Stimulated activated CD4-positive, alpha-beta T cell treated with anti-CD3 and anti-CD28 coated beads, Interleukin-12 subunit alpha, Interleukin-12 subunit beta, amount 100 ng/mL, for 24 hours (primary cell): ENCODE data around the gene CIZ1.

Experiments
- DNase-seq, 2 experiments: peaks; one replicate each; pipeline ENCODE4 v3.0.0-alpha.2; 2020; ENCODE audit warnings: low read depth in 2 of 2

The CIZ1 gene

GRCh38 chr9:128213746-128214497 lies 22.6 kb upstream of the CIZ1 start:
- DNase-seq, result no peak

- no peak for DNase-seq
Observed at GRCh38 chr9:128211981-128212281, 20.6 kb upstream of the CIZ1 start.

- no peak for DNase-seq
Observed at GRCh38 chr9:128211186-128211980, 20.0 kb upstream of the CIZ1 start.

- no peak for DNase-seq
Observed at GRCh38 chr9:128208946-128209669, 17.7 kb upstream of the CIZ1 start.

GRCh38 chr9:128208386-128208785 lies 17.0 kb upstream of the CIZ1 start:
- no peak for DNase-seq

- DNase-seq, result no peak
Observed at GRCh38 chr9:128206916-128207910, 15.8 kb upstream of the CIZ1 start.

- DNase-seq, result no peak
Observed at GRCh38 chr9:128206484-128206883, 15.1 kb upstream of the CIZ1 start.

GRCh38 chr9:128205296-128205944 lies 14.0 kb upstream of the CIZ1 start:
- no peak for DNase-seq

- no peak for DNase-seq
Observed at GRCh38 chr9:128204858-128205257, 13.5 kb upstream of the CIZ1 start.

- no peak for DNase-seq
Observed at GRCh38 chr9:128203707-128204551, 12.6 kb upstream of the CIZ1 start.

GRCh38 chr9:128203024-128203706 lies 11.8 kb upstream of the CIZ1 start, which contains the start of gene DNM1:
DNM1 (plus strand) TSS chr9:128203379; CDS start chr9:128203471, 92 bp downstream.
- peak; percentile 36 to 45 for DNase-seq

GRCh38 chr9:128202648-128203023 lies 11.3 kb upstream of the CIZ1 start:
- no peak for DNase-seq

GRCh38 chr9:128201441-128202369 lies 10.3 kb upstream of the CIZ1 start:
- no peak for DNase-seq

- no peak for DNase-seq
Observed at GRCh38 chr9:128193469-128194096, 2.2 kb upstream of the CIZ1 start.

- peak in 1 of 2 experiments; percentile 34 for DNase-seq
Observed at GRCh38 chr9:128192601-128193371, 1.4 kb upstream of the CIZ1 start.

GRCh38 chr9:128190516-128191405 lies 611 bp downstream of the CIZ1 start:
- DNase-seq, result peak in 1 of 2 experiments; percentile 10
